ENCODE results near the gene CCNF.
A peak's percentile ranks its signal among the peaks of the same experiment; 100 is the strongest.

CCNF gene

GRCh38 chr16:2486645-2487516, 57.6 kb downstream of the CCNF start:
- POLR2A ChIA-PET: no interaction called here

GRCh38 chr16:2487517-2487842, 58.2 kb downstream of the CCNF start:
- TF ChIP-seq CTCF (IDR thresholded peaks at IDR 0.05; ENCODE audit: control extremely low read depth, extremely low read depth, low read depth, missing control alignments): no peak
- ChIA-PET POLR2A (no interaction called here), CTCF (interaction anchor here (0.7 to 8.1 kb wide), 2 partner anchors 14 to 59 kb away, joined by 3 to 36 read pairs; no protein-coding TSS in a partner anchor)
- DNase-seq (ENCODE audit: extremely low spot score): no peak

More at GRCh38 chr16:2486645-2487516, 57.6 kb downstream of the CCNF start:
- CTCF ChIA-PET: interaction anchor here (1.0 to 8.1 kb wide), 12 partner anchors 10 to 483 kb away, joined by 3 to 36 read pairs (median 4); partner anchors contain the start of gene ABCA3
- DNase-seq (ENCODE audit: extremely low spot score): peak; percentile 85
- peak; percentile 64 for TF ChIP-seq CTCF (IDR thresholded peaks at IDR 0.05; ENCODE audit: control extremely low read depth, extremely low read depth, low read depth, missing control alignments)

- ChIA-PET CTCF (interaction anchor here (0.7 to 8.1 kb wide), 5 partner anchors 13 to 293 kb away, joined by 3 to 36 read pairs (median 3); partner anchors contain the start of gene TBC1D24), POLR2A (interaction anchor here (0.6 kb wide), 1 partner anchor 249 kb away, joined by 4 read pairs; no protein-coding TSS in a partner anchor)
- TF ChIP-seq CTCF (IDR thresholded peaks at IDR 0.05; ENCODE audit: control extremely low read depth, extremely low read depth, low read depth, missing control alignments): no peak
- DNase-seq (ENCODE audit: extremely low spot score): no peak
Observed at GRCh38 chr16:2487903-2488531, 58.8 kb downstream of the CCNF start.

GRCh38 chr16:2489581-2489980, 60.3 kb downstream of the CCNF start:
- TF ChIP-seq CTCF (IDR thresholded peaks at IDR 0.05; ENCODE audit: control extremely low read depth, extremely low read depth, low read depth, missing control alignments): no peak
- ChIA-PET POLR2A (no interaction called here), CTCF (interaction anchor here (8.1 kb wide), 1 partner anchor 12 kb away, joined by 36 read pairs; no protein-coding TSS in a partner anchor)
- DNase-seq (ENCODE audit: extremely low spot score): no peak

- no peak for DNase-seq (ENCODE audit: extremely low spot score)
- no peak for TF ChIP-seq CTCF (IDR thresholded peaks at IDR 0.05; ENCODE audit: control extremely low read depth, extremely low read depth, low read depth, missing control alignments)
- ChIA-PET CTCF (interaction anchor here (8.1 kb wide), 1 partner anchor 11 kb away, joined by 36 read pairs; no protein-coding TSS in a partner anchor), POLR2A (no interaction called here)
Observed at GRCh38 chr16:2490190-2491105, 61.2 kb downstream of the CCNF start.

GRCh38 chr16:2492292-2492691, 63.0 kb downstream of the CCNF start:
- CTCF ChIA-PET: interaction anchor here (8.1 kb wide), 1 partner anchor 9 kb away, joined by 36 read pairs; no protein-coding TSS in a partner anchor
- POLR2A ChIA-PET: no interaction called here
- TF ChIP-seq CTCF (IDR thresholded peaks at IDR 0.05; ENCODE audit: control extremely low read depth, extremely low read depth, low read depth, missing control alignments): no peak
- no peak for DNase-seq (ENCODE audit: extremely low spot score)
